HUES48 (cell line): ENCODE results near the gene GAST.

Experiments used
- H3K27ac ChIP-seq: one replicate; pipeline ENCODE4 v1.7.0; 2013; ENCODE audit warnings: low read depth, low read length, inconsistent platforms
- H3K27me3 ChIP-seq: 2 replicates; pipeline ENCODE4 v1.6.1; 2013; ENCODE audit warnings: mild to moderate bottlenecking, low read length; ENCODE audit not compliant: control insufficient read depth, insufficient read depth
- H3K36me3 ChIP-seq: 2 replicates; pipeline ENCODE4 v1.6.1; 2013; ENCODE audit warnings: low read length; ENCODE audit not compliant: control insufficient read depth, insufficient read depth
- H3K4me1 ChIP-seq: 2 replicates; pipeline ENCODE4 v1.6.1; 2013; ENCODE audit warnings: mild to moderate bottlenecking, low read length; ENCODE audit not compliant: control insufficient read depth, insufficient read depth
- H3K4me3 ChIP-seq: 2 replicates; pipeline ENCODE4 v1.5.1; 2013; ENCODE audit warnings: mild to moderate bottlenecking, low read depth, low read length
- H3K9ac ChIP-seq: 2 replicates; pipeline ENCODE4 v1.6.1; 2013; ENCODE audit warnings: mild to moderate bottlenecking, low read depth, low read length, moderate library complexity
- H3K9me3 ChIP-seq: 2 replicates; pipeline ENCODE4 v1.6.1; 2013; ENCODE audit warnings: low read length; ENCODE audit not compliant: control insufficient read depth, insufficient read depth

Gene GAST

DNA sequence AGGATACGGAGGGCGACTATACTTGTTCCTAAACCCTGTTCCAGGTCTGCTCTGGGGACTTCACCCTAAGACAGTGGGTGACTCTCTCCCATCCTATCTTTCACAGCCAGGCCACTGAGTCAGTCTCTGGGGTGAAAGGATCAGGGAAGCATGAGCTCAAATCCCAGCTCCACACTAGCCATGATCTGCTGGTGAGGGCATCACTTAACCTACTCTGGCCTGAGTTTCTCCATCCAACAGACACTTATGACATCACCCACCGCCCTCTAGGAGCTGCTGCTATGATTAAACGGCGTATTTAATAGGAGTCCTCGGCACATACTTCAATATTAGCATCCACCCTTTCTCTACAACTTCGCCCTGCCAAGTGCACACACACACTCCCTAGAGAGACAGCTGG lies 10.1 kb downstream of the GAST start:
- Histone ChIP-seq H3K4me1 (no peaks in the 10 kb centered on the region), H3K9ac (no peak overlapping the region), H3K36me3 (no peaks in the 10 kb centered on the region), H3K9me3 (no peaks in the 10 kb centered on the region), H3K27ac (no peak overlapping the region), H3K27me3 (no peaks in the 10 kb centered on the region), H3K4me3 (no peak overlapping the region)

DNA sequence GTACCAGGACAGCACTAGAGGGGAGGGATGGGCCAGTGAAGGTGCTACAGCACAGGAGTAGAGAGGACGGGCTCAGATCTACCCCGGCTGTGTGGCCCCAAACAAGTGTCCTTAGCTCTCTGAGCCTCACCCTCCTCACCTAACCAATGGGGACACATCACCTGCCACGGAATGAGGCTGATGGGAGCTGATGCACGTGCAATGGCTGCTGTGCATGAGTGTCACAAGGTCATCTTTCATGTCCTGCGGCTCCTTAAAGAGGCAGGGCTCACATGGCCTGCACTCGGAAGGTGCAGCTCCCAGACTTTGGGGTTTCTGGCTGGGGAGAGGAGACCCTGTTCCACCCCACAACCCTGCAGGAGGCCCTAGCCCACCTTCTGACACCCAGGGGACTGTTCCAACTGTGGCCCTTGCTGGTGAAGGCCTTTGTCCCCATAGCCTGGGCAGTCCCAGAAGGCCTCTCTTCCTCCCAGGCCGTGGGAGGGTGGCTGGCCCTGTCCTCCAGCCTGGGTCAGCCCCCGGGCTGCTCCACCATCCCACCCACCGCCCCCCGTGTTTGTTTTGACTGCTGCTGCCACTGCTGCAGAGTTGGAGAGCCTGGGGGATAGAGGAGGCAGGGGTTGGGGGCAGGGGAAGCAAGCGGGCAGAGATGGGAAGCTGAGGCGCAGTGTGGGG lies 11.8 kb downstream of the GAST start:
- Histone ChIP-seq H3K36me3 (no peaks in the 10 kb centered on the region), H3K27me3 (no peaks in the 10 kb centered on the region), H3K4me3 (no peak overlapping the region), H3K9ac (no peak overlapping the region), H3K27ac (no peak overlapping the region), H3K4me1 (no peaks in the 10 kb centered on the region), H3K9me3 (no peaks in the 10 kb centered on the region)

DNA sequence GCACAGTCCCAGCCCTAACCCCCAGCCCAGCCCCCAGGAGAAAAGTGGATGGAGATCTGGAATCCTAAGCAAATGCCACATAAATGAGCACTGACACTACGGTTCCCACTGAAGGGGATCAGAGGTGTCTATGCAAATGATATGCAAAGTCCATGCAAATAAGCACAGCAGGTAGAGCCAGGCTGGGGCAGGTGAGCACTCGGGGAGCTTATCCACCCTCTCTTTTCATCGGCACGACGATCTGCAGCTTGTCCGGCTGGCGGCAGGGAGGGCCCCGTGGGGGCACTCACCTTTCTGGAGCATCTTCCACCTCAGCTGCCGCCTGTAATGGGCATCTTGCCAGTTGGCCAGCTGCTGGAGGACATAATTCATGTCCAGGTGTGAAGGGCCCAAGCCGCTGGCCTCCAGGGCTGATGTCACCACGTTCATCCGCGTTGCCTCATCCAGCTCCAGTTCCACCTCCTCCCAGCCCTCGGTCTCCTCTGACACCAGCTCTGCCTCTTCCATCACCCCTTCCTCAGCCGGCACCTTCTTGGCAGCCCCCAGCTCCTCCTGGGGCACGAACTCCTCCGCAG lies 12.4 kb downstream of the GAST start:
- Histone ChIP-seq H3K27ac (no peak overlapping the region), H3K27me3 (no peaks in the 10 kb centered on the region), H3K9ac (no peak overlapping the region), H3K36me3 (no peaks in the 10 kb centered on the region), H3K4me3 (no peak overlapping the region), H3K4me1 (no peaks in the 10 kb centered on the region), H3K9me3 (no peaks in the 10 kb centered on the region)

DNA sequence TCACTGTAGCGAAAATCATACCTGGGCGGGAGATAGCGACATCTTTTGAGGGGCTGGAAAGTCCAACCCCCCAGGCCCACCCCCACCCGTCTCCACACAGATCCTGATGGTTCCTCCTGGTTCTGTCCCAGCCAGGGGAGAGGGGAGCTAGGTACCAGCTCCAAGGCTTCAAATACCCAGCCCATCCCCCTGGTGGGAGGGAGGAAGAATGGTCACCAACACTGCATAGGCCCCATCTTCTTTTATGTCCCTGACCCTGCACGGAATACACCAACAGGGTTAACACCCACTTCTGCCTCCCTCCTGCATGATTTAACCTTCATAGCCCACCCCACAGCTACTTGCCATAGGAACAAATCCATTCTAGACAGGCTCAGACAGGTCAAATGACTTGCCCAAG lies 13.0 kb downstream of the GAST start:
- Histone ChIP-seq H3K4me3 (no peak overlapping the region), H3K9ac (no peak overlapping the region), H3K36me3 (no peaks in the 10 kb centered on the region), H3K9me3 (no peaks in the 10 kb centered on the region), H3K4me1 (no peaks in the 10 kb centered on the region), H3K27ac (no peak overlapping the region), H3K27me3 (no peaks in the 10 kb centered on the region)

DNA sequence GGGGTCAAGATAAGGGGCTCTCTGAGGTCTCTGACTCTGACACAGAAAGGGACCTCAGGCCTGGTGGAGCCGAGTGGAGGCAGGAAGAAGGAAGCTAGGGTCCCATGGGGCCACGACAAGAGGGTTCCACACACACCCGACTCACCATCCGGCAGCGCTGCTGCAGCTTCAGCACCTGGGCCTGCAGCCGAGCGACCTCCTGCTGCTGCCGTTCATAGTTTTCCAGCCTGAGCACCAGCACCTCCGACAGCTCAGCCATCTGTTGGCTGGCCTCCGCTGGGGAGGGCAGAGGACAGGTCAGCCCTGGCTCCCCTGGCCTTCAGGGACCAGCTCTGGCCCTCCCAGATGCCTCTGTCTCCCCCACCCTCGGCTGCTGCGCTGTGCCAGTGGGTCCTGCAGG lies 15.9 kb downstream of the GAST start:
- H3K9me3 ChIP-seq = no peaks in the 10 kb centered on the region
- H3K27me3 ChIP-seq = peaks cover 26% of the 10 kb centered on the region
- H3K27ac ChIP-seq = no peak overlapping the region
- H3K4me3 ChIP-seq = no peak overlapping the region
- H3K4me1 ChIP-seq = no peaks in the 10 kb centered on the region
- H3K36me3 ChIP-seq = no peaks in the 10 kb centered on the region
- H3K9ac ChIP-seq = no peak overlapping the region

DNA sequence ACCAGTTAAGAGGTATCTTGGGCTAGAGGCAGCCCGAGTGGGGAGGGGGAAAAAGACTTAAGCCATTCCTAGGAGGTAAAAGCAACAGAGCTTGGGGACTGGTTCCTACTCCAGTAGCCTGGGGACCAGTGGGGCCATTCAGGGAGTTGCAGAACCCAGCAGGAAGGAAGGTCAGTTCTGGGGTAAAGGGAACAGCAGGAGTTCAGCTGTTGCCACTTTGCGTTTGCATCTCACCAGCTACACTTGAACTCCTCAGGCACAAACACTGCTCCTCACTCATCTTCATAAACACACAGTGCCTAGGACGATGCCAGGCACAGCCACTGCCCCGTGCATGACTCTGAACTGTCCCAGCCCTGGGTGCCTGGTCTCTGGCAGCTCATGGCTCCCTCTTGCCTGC lies 18.3 kb downstream of the GAST start:
- no peaks in the 10 kb centered on the region for H3K9me3 ChIP-seq
- H3K4me1 ChIP-seq = no peaks in the 10 kb centered on the region
- no peak overlapping the region for H3K4me3 ChIP-seq
- no peak overlapping the region for H3K27ac ChIP-seq
- no peaks in the 10 kb centered on the region for H3K36me3 ChIP-seq
- peaks cover 50% of the 10 kb centered on the region for H3K27me3 ChIP-seq
- no peak overlapping the region for H3K9ac ChIP-seq

DNA sequence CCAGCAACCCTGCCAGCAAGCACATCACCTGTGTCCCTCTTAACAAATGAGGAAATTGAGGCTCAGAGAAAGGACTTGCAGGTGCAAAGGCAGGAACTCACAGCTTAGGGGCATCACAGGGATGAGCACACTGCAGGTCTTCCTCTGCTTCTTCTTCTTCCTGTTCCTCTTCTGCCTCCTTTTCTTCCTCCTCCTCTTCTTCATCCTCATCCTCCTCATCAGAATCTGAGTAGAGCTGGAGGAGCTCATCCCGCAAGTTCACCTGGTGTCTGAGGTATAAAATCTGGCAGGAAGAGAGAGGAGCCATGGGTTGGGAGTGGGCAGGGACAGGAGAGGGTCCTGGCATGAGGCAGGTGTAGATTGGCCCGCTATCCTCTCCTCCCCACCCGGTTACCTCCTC lies 19.7 kb downstream of the GAST start:
- Histone ChIP-seq H3K9ac (no peak overlapping the region), H3K9me3 (no peaks in the 10 kb centered on the region), H3K4me3 (no peak overlapping the region), H3K27me3 (peaks cover 63% of the 10 kb centered on the region), H3K36me3 (no peaks in the 10 kb centered on the region), H3K4me1 (no peaks in the 10 kb centered on the region), H3K27ac (no peak overlapping the region)

DNA sequence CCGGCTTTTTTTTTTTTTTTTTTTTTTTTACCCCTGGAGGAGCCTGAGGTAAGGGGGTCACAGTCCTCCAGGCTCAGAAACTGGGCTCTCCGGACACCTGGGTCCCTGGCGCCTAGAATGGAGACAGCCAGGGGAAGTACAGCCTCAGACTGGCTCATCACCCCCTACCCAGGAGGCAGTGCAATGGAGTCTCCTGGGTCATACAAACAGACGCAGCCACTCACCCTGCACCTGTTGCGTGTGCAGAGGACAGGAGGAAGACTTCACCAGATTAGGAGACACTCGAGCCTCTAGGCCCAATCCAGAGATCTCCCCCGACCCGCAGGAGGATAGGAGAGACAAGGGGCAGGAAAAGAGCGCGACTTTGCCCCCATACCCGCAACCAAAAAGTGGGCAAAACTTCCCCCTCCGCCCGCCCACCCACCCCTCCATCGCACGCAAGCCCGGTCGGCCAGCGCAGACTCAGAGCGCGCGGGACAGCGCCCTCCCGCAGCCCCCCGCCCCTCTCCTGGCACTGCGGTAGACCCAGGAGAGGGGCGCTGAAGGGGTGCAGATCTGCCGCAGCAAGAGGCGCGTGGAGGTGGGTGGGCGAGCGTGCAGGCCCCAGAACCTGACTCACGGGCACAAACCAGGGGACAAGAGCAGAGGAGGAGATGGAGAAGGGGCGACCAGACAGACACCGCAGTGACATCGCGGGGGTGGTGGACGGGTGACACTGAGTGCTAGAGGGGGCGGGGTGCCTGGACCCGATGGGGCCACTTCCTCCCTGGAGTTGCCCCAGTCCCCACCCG lies 21.4 kb downstream of the GAST start:
- Histone ChIP-seq H3K27me3 (peaks cover 73% of the 10 kb centered on the region), H3K9me3 (no peaks in the 10 kb centered on the region), H3K4me1 (peaks cover 4% of the 10 kb centered on the region), H3K27ac (no peak overlapping the region), H3K9ac (no peak overlapping the region), H3K36me3 (no peaks in the 10 kb centered on the region), H3K4me3 (peak overlapping the region; percentile 81)

DNA sequence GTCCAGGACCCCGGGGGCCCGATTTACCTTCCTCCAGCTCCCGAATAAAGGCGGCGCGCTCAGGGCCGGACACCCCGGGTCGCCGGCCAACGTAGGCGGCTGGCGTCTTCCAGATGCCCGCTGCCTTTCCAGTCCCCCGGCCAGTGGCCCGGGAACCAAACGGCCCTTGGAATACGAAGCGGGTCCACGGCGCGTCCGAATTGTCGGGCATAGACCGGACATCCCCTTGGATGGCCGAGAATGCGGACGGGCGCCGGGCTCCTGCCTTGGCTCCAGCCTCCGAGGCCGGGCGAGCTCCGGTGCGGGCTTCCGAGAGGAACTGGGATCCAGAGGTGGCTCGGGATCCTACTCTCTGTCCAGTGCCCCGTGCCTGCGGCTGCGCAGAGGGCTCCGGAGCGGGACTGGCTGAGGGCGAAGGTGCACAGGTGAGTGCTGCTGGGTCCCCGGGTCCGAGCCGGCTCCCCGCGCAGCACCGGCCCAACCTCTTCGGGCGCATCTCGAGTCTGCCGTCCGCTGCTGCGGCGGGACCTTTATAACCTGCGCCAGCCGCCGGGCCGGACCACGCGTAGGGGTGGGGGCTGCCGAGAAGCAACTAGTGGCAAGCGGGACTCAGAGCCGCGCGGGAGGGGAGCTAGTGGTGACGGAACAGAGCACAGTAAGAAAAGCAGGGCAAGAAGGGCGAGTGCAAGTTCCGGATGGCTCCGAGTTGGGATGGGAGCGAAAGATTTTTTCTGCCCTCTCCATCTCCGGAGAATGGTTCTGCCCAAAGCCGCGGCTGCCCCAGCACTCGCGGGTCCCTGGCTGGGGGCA lies 22.2 kb downstream of the GAST start, which contains the start of gene HAP1:
TSS of gene HAP1 (minus strand) at position 505 of the 810 bp plus-strand sequence. CDS start at position 496, 9 bp downstream.
- Histone ChIP-seq H3K27me3 (peaks cover 73% of the 10 kb centered on the region), H3K4me1 (peaks cover 7% of the 10 kb centered on the region), H3K4me3 (peak within 1 kb of the TSS; percentile 81), H3K9me3 (no peaks in the 10 kb centered on the region), H3K27ac (no peak within 1 kb of the TSS), H3K36me3 (no peaks in the 10 kb centered on the region), H3K9ac (peak within 1 kb of the TSS; percentile 97)

DNA sequence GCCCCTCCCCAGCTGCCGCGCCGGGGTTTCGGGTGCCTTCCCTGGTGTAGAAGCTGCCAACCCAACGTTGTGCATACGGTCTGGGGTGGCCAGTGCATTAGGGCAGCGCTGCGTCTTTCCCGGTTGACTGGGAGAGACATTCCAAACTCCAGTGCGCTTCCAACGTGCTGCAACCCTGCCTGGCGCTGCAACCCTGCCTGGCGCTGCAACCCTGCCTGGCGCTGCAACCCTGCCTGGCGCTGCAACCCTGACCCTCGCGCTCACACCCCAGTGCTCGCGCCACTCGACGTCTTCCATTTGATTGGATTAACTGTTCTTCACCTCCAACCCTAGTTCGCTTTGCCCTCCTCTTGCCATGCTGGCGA lies 22.8 kb downstream of the GAST start:
- H3K4me3 ChIP-seq = peak overlapping the region; percentile 81
- peaks cover 73% of the 10 kb centered on the region for H3K27me3 ChIP-seq
- H3K4me1 ChIP-seq = peaks cover 7% of the 10 kb centered on the region
- no peaks in the 10 kb centered on the region for H3K36me3 ChIP-seq
- H3K27ac ChIP-seq = no peak overlapping the region
- no peaks in the 10 kb centered on the region for H3K9me3 ChIP-seq
- peak overlapping the region; percentile 97 for H3K9ac ChIP-seq
